OCI-LY1 (cell line): ENCODE measurements around the gene OSBPL2.

Source experiments
- H2AFZ ChIP-seq: fragments of 200-600 bp; sonication (generic), shearing (Covaris generic); 2 replicates; pipeline ENCODE4 v1.6.0; 2014; ENCODE audit warnings: antibody characterized with exemption, mild to moderate bottlenecking, low read length
- H3F3A ChIP-seq: fragments of 200-600 bp; sonication (generic), shearing (Covaris generic); 2 replicates; pipeline ENCODE4 v1.6.0; 2014; ENCODE audit warnings: mild to moderate bottlenecking, antibody characterized with exemption, low read length, moderate library complexity; ENCODE audit not compliant: insufficient read depth
- H3K27ac ChIP-seq: fragments of 200-600 bp; sonication (generic); 2 replicates; pipeline ENCODE4 v1.5.1; 2014; ENCODE audit warnings: low read length, mixed run types, mild to moderate bottlenecking, low read depth; ENCODE audit not compliant: poor library complexity, severe bottlenecking
- H3K27me3 ChIP-seq: fragments of 200-600 bp; sonication (generic); 2 replicates; pipeline ENCODE4 v1.6.0; 2014; ENCODE audit warnings: antibody characterized with exemption, mild to moderate bottlenecking, low read length, moderate library complexity; ENCODE audit not compliant: insufficient read depth
- H3K36me3 ChIP-seq: fragments of 200-600 bp; sonication (generic); 2 replicates; pipeline ENCODE4 v1.6.1; 2014; ENCODE audit warnings: mild to moderate bottlenecking, antibody characterized with exemption, low read length, moderate library complexity, mixed read lengths; ENCODE audit not compliant: insufficient read depth
- H3K4me1 ChIP-seq: fragments of 200-600 bp; sonication (generic); 2 replicates; pipeline ENCODE4 v1.5.1; 2014; ENCODE audit warnings: mild to moderate bottlenecking, low read length, moderate library complexity; ENCODE audit not compliant: insufficient read depth, severe bottlenecking
- H3K4me2 ChIP-seq: fragments of 200-600 bp; sonication (generic), shearing (Covaris generic); 2 replicates; pipeline ENCODE4 v1.6.1; 2014; ENCODE audit warnings: low read length
- H3K4me3 ChIP-seq: fragments of 200-600 bp; sonication (generic); 2 replicates; pipeline ENCODE4 v1.5.1; 2014; ENCODE audit warnings: low read length, low read depth, mild to moderate bottlenecking, mixed read lengths; ENCODE audit not compliant: poor library complexity, severe bottlenecking
- H3K79me2 ChIP-seq: fragments of 200-600 bp; shearing (Covaris generic); 2 replicates; pipeline ENCODE4 v1.6.1; 2016; ENCODE audit warnings: mixed run types, low read length, mixed read lengths; ENCODE audit not compliant: insufficient read depth
- H3K9ac ChIP-seq: fragments of 200-600 bp; sonication (generic), shearing (Covaris generic); 2 replicates; pipeline ENCODE4 v1.6.1; 2014; ENCODE audit warnings: mild to moderate bottlenecking, low read length, mixed read lengths
- H3K9me2 ChIP-seq: fragments of 200-600 bp; sonication (generic), shearing (Covaris generic); 2 replicates; pipeline ENCODE4 v1.6.1; 2014; ENCODE audit warnings: low read depth, mild to moderate bottlenecking, low read length, mixed read lengths
- H3K9me3 ChIP-seq: fragments of 200-600 bp; shearing (Covaris generic); 2 replicates; pipeline ENCODE4 v1.6.1; 2014; ENCODE audit warnings: low read length, mixed read lengths
- H4K20me1 ChIP-seq: fragments of 200-600 bp; sonication (generic), shearing (Covaris generic); 2 replicates; pipeline ENCODE4 v1.6.0; 2016; ENCODE audit warnings: mild to moderate bottlenecking, low read length; ENCODE audit not compliant: insufficient read depth
- EZH2 ChIP-seq: fragments of 200-600 bp; sonication (generic), shearing (Covaris generic); IDR thresholded peaks from 2 replicates; pipeline ENCODE4 v1.8.0; 2017; ENCODE audit warnings: borderline replicate concordance, mixed run types, mild to moderate bottlenecking, antibody characterized with exemption, low read length, moderate library complexity, mixed read lengths
- TF ChIP-seq, protein P1 (sequence below): fragments of 200-600 bp; sonication (generic), shearing (Covaris generic); IDR thresholded peaks from 2 replicates; pipeline ENCODE4 v1.5.1; 2017; ENCODE audit warnings: mild to moderate bottlenecking, antibody characterized with exemption, low read length, moderate library complexity, mixed read lengths

Gene OSBPL2

DNA sequence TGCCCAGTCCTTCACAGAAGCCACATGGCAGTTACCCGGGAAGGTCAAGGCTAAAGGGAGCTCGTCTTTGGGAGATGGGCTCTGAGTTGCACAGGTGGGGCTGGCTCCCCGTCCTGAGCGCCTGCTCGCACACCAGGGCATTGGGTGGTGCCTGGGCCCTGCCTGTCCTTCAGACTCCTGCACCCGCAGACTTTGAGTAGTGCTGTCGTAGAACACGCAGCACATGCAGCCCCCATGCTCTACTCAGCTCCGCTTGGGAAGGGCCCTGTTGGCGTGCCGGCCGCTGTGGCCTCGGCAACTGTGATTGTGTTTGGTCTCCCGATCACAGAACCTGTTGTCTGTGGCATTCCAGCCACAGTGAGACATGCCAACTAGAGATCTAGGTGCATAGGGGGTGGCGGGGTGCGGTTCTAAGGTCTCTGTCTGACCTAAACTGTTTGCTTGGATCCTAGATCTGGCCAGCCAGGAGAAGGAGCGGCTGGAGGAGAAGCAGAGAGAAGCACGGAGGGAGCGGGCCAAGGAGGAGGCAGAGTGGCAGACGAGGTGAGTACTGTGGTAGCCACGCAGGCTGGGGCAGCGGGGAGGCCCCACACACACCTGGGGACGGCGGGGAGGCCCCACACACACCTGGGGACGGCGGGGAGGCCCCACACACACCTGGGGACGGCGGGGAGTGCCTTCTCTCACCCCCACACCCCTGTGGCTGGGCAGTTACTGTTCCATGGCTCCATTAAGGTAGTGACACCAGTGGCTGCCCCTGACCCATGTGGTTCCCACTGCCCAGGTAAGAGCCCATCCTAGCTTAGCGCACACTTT lies 53.1 kb downstream of the OSBPL2 start:
- Histone ChIP-seq H2AFZ (no peak overlapping the region), H3K36me3 (peaks cover 26% of the 10 kb centered on the region), H3K4me1 (peaks cover 20% of the 10 kb centered on the region), H3K27ac (no peak overlapping the region), H3K9me3 (no peaks in the 10 kb centered on the region), H4K20me1 (no peaks in the 10 kb centered on the region), H3K9me2 (no peaks in the 10 kb centered on the region), H3K9ac (no peak overlapping the region), H3K4me3 (no peak overlapping the region), H3K4me2 (no peak overlapping the region), H3K27me3 (no peaks in the 10 kb centered on the region), H3F3A (no peaks in the 10 kb centered on the region), H3K79me2 (no peaks in the 10 kb centered on the region)
- no peak for TF ChIP-seq EZH2
- TF ChIP-seq, protein P1, sequence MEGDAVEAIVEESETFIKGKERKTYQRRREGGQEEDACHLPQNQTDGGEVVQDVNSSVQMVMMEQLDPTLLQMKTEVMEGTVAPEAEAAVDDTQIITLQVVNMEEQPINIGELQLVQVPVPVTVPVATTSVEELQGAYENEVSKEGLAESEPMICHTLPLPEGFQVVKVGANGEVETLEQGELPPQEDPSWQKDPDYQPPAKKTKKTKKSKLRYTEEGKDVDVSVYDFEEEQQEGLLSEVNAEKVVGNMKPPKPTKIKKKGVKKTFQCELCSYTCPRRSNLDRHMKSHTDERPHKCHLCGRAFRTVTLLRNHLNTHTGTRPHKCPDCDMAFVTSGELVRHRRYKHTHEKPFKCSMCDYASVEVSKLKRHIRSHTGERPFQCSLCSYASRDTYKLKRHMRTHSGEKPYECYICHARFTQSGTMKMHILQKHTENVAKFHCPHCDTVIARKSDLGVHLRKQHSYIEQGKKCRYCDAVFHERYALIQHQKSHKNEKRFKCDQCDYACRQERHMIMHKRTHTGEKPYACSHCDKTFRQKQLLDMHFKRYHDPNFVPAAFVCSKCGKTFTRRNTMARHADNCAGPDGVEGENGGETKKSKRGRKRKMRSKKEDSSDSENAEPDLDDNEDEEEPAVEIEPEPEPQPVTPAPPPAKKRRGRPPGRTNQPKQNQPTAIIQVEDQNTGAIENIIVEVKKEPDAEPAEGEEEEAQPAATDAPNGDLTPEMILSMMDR = no peak

DNA sequence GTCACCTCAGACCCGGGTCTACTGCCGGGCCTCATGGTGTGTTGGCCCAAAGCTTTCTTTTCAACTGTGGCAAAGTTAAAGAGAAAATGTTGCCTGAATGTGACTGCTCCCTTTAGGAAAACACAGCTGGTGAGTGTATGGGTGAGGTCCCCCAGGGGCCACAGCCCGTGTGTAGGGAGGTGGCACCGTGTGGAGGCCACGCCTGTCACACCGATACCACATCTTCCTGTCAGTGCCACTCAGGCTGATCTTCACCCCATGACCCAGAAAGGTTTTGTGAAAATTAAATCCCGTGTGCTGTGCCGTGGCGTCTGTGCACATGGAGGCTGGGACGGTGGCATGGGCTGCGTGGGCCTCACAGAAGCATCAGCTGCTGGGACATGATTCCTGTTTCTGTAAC lies 53.8 kb downstream of the OSBPL2 start:
- peaks cover 20% of the 10 kb centered on the region; the same call in 1 of the 2 replicates for H3K36me3 ChIP-seq
- H3K4me1 ChIP-seq = peaks cover 20% of the 10 kb centered on the region
- H3K4me2 ChIP-seq = no peak overlapping the region
- no peaks in the 10 kb centered on the region for H3K27me3 ChIP-seq
- H3K9me2 ChIP-seq = no peaks in the 10 kb centered on the region
- H3K9me3 ChIP-seq = no peaks in the 10 kb centered on the region
- H2AFZ ChIP-seq = no peak overlapping the region
- H3K9ac ChIP-seq = no peak overlapping the region
- H3F3A ChIP-seq = no peaks in the 10 kb centered on the region
- no peak overlapping the region for H3K27ac ChIP-seq
- no peaks in the 10 kb centered on the region for H3K79me2 ChIP-seq
- TF ChIP-seq, protein P1 = no peak
- TF ChIP-seq EZH2 = no peak
- H3K4me3 ChIP-seq = no peak overlapping the region
- H4K20me1 ChIP-seq = no peaks in the 10 kb centered on the region

GRCh38 chr20:62293111-62293784 lies 54.9 kb downstream of the OSBPL2 start:
- TF ChIP-seq, protein P1 = no peak
- TF ChIP-seq EZH2 = no peak
- Histone ChIP-seq H3F3A (no peaks in the 10 kb centered on the region), H3K79me2 (no peaks in the 10 kb centered on the region), H3K9me3 (no peaks in the 10 kb centered on the region), H3K4me3 (no peak overlapping the region), H3K4me1 (peaks cover 20% of the 10 kb centered on the region), H4K20me1 (no peaks in the 10 kb centered on the region), H3K4me2 (no peak overlapping the region), H3K9ac (no peak overlapping the region), H3K27ac (peak overlapping the region; percentile 17), H2AFZ (no peak overlapping the region), H3K9me2 (no peaks in the 10 kb centered on the region), H3K27me3 (no peaks in the 10 kb centered on the region), H3K36me3 (peaks cover 20% of the 10 kb centered on the region; the same call in 1 of the 2 replicates)
